Vagina (tissue), 2 donors: ENCODE data around the gene IMPG2. TPM values are rescaled to one million over a fixed set of nuclear protein-coding genes. Genes with fewer than 3 reads are reported as not detected.
A peak's percentile ranks its signal among the peaks of the same experiment; 100 is the strongest.

Source experiments
- DNase-seq, 2 donors: peaks; one replicate each; pipeline ENCODE4 v3.0.0-alpha.2; 2017; ENCODE audit errors: extremely low spot score in 2 of 2
- H3K27ac ChIP-seq: fragments of 200-600 bp; sonication (generic); one replicate; pipeline ENCODE4 v1.5.1; 2019
- H3K27me3 ChIP-seq: fragments of 200-600 bp; sonication (generic); one replicate; pipeline ENCODE4 v1.5.1; 2019
- H3K36me3 ChIP-seq, 2 donors: fragments of 200-600 bp; sonication (generic); one replicate each; pipeline ENCODE4 v1.5.1; 2017 to 2019
- H3K4me1 ChIP-seq: fragments of 200-600 bp; sonication (generic); one replicate; pipeline ENCODE4 v1.5.1; 2019
- H3K4me3 ChIP-seq, 2 donors: fragments of 200-600 bp; sonication (generic); 1 replicate in 1 of 2; 2 replicates in 1 of 2; pipeline ENCODE4 v1.5.1; 2016 to 2019
- H3K9me3 ChIP-seq: fragments of 200-600 bp; sonication (generic); one replicate; pipeline ENCODE4 v1.5.1; 2019
- POLR2A ChIP-seq, 2 donors: fragments of 450-650 bp; IDR thresholded peaks; one replicate each; pipeline ENCODE4 v1.6.1; 2017; ENCODE audit warnings: antibody characterized with exemption in 2 of 2, mild to moderate bottlenecking in 2 of 2, moderate library complexity in 2 of 2
- POLR2AphosphoS5 ChIP-seq, 2 donors: sonication (generic); formaldehyde crosslinking; IDR thresholded peaks; one replicate each; pipeline ENCODE4 v1.9.0; 2017; ENCODE audit warnings: antibody characterized with exemption in 2 of 2, mild to moderate bottlenecking in 2 of 2, low read depth in 1 of 2; ENCODE audit not compliant: insufficient read depth in 1 of 2
- intact Hi-C: fragments of 100-400 bp; cut with DNase I; formaldehyde crosslinking; loops from one replicate; pipeline ENCODE4 v1.15.1; 2023
- total RNA-seq: library from RNA; depleted of rRNA; stranded (reverse); fragments of >200 nt; gene quantifications from one replicate; pipeline ENCODE4 v1.2.3, GENCODE V29; 2016
- TF ChIP-seq, protein P1 (sequence below), 3 experiments: fragments of 450-650 bp in 2 of 3; fragments of 200-600 bp in 1 of 3; sonication (generic) in 1 of 3; IDR thresholded peaks; one replicate each; pipeline ENCODE4 v1.5.1; 2017 to 2019; ENCODE audit warnings: antibody characterized with exemption in 3 of 3, mild to moderate bottlenecking in 2 of 3, moderate library complexity in 2 of 3

Gene IMPG2
- total RNA-seq, 1 donor from 2014 or later = 0.25 TPM

DNA sequence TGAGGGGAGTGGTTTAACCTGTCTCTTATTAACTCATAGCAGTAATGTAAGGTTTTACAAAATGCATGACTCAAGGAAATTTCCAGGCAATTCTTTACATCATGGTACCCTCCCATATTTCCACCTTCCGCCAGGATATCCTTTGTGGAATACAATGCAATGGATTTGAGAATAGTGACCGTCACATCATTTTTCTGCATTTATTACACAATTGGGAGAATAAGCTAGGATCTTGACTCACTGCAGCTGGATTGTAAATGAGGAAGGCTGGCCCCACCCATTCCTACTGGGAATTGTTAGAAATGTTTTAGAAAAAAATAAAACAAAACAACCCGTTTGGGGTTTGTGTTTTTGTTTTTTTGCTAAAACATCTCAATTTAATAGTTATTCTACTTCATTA lies 97.4 kb downstream of the IMPG2 start:
- H3K4me1 ChIP-seq = no peaks in the 10 kb centered on the region

DNA sequence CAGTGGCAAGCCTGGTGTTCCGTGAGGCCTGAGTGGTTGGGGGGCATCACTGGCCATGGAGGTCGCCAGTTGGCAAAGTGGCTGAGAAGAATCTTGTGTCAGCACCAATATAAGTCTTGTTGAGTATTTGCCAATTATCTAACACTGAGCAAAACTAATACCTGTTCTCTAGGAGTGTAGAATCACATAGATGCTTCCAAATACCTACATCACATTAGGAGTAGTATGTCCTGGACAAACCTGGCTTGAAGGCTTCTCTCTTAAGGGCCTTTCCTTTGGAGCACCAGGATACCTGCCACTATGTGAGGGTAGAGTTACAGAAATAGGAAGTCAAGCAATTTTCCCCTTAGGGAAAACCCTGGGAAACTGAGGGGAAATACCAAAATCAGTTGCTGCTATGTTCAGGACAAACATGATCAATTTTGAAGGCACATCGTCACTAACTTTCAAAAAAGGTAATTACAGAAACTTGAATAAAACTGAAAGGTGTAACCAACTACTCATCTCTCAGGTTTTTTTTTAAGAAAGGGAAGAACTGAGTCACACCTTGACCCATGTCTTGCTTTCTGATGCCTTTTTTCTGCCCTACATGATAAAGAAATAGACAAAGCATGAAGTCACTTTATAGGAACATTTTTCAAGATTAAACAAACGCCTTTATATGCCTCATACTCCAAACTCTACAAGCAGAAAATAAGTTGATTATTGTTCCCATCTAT lies 100.4 kb downstream of the IMPG2 start:
- TF ChIP-seq POLR2AphosphoS5 (IDR thresholded peaks at IDR 0.05; ENCODE audit: insufficient read depth in 1 of 2, low read depth in 1 of 2) (no peak), POLR2A (IDR thresholded peaks at IDR 0.05) (no peak)
- TF ChIP-seq, protein P1, sequence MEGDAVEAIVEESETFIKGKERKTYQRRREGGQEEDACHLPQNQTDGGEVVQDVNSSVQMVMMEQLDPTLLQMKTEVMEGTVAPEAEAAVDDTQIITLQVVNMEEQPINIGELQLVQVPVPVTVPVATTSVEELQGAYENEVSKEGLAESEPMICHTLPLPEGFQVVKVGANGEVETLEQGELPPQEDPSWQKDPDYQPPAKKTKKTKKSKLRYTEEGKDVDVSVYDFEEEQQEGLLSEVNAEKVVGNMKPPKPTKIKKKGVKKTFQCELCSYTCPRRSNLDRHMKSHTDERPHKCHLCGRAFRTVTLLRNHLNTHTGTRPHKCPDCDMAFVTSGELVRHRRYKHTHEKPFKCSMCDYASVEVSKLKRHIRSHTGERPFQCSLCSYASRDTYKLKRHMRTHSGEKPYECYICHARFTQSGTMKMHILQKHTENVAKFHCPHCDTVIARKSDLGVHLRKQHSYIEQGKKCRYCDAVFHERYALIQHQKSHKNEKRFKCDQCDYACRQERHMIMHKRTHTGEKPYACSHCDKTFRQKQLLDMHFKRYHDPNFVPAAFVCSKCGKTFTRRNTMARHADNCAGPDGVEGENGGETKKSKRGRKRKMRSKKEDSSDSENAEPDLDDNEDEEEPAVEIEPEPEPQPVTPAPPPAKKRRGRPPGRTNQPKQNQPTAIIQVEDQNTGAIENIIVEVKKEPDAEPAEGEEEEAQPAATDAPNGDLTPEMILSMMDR (IDR thresholded peaks at IDR 0.05) = no peak
- Histone ChIP-seq H3K9me3 (no peaks in the 10 kb centered on the region), H3K27me3 (no peaks in the 10 kb centered on the region), H3K4me1 (no peaks in the 10 kb centered on the region), H3K27ac (no peak overlapping the region), H3K4me3 (no peak overlapping the region), H3K36me3 (no peaks in the 10 kb centered on the region)
- intact Hi-C loops = no loop called here
- no peak for DNase-seq

More for the DNA sequence above, 97.4 kb downstream of the IMPG2 start:
- TF ChIP-seq POLR2A (IDR thresholded peaks at IDR 0.05) (no peak), POLR2AphosphoS5 (IDR thresholded peaks at IDR 0.05; ENCODE audit: insufficient read depth in 1 of 2, low read depth in 1 of 2) (no peak)
- TF ChIP-seq, protein P1 (IDR thresholded peaks at IDR 0.05) = no peak
- Histone ChIP-seq H3K9me3 (no peaks in the 10 kb centered on the region), H3K27me3 (no peaks in the 10 kb centered on the region), H3K4me3 (no peak overlapping the region), H3K36me3 (no peaks in the 10 kb centered on the region), H3K27ac (no peak overlapping the region)
- intact Hi-C loops = no loop called here
- DNase-seq = no peak

DNA sequence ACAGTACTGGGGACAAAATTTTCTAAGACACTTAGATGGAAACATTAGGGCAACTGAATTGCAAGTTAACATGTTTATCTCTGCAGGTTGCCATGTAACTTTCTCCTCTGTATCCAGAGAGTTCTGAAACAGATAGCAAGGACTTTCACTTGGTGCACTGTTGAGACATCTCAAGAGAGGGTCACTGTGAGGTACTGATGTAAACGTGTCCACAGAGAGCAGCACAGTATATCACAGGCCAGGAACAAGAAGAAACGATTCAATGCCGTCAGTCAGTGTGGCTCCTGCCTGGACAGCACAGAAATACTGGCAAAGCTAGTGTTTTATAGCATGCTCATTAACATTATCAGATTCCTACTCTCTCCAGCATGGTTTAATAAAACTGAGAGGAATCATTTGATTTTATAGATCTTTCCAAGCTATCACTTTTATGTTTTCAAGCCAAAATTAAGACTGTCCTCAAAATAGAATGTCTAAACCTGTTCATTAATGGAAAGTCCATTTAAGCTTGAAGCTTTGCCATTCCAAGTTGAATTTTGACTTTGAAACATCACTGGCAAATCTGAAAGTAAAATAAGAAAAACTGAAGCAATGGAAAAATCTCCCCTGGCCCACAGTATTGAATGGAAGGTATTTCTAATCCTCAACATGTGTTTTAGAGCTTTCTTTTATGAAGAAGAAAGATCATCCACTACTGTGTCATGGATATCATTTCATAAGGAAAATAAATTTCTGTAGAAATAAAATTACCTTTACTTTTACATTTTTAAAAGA lies 102.7 kb downstream of the IMPG2 start:
- Histone ChIP-seq H3K27me3 (no peaks in the 10 kb centered on the region), H3K27ac (peak overlapping the region; percentile 0), H3K4me1 (no peaks in the 10 kb centered on the region), H3K36me3 (no peaks in the 10 kb centered on the region), H3K4me3 (no peak overlapping the region), H3K9me3 (no peaks in the 10 kb centered on the region)
- DNase-seq = no peak
- TF ChIP-seq POLR2A (IDR thresholded peaks at IDR 0.05) (no peak), POLR2AphosphoS5 (IDR thresholded peaks at IDR 0.05; ENCODE audit: insufficient read depth in 1 of 2, low read depth in 1 of 2) (no peak)
- TF ChIP-seq, protein P1 (IDR thresholded peaks at IDR 0.05) = no peak
- intact Hi-C loops = no loop called here

DNA sequence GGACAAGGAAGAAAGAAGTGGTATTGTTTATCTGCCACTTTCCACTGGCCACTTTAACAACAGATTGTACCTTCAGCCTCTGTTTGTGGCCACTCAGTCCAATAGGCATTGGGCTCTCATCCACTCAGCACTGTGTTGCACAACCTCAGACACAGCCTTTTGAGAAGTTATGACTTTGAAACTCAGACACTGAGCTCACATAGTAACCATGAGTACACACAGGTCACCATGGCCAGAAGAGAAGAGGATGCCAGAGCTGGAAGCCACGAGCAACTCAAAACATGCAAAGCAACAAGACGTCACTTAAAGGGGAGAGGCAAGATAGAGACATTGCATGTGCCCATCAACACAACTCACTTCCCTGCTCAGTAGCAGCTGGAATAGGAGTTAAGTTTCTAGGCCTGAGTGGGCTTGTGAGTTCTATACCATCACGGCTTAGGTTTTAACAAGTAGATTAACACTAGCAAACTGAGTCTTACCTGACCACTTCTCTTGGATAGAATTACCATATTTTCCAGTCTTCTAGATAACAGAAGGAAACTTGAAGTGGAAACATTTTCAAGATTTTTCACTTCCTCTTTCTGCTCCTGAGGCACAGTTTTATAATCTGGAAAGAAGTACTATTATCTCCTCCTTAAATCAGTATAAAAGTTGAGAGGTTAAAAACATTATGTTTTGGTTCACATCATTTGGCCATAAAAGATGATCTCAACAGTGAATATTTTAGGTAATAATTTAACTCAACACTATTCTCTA lies 103.5 kb downstream of the IMPG2 start:
- Histone ChIP-seq H3K27ac (peak overlapping the region; percentile 56), H3K4me3 (no peak overlapping the region), H3K36me3 (no peaks in the 10 kb centered on the region), H3K4me1 (no peaks in the 10 kb centered on the region), H3K9me3 (no peaks in the 10 kb centered on the region), H3K27me3 (no peaks in the 10 kb centered on the region)
- peak in 1 of 2 donors; percentile 92 for DNase-seq
- intact Hi-C loops = no loop called here
- TF ChIP-seq POLR2AphosphoS5 (IDR thresholded peaks at IDR 0.05; ENCODE audit: insufficient read depth in 1 of 2, low read depth in 1 of 2) (peak in 1 of 2 donors; percentile 39), POLR2A (IDR thresholded peaks at IDR 0.05) (no peak)
- TF ChIP-seq, protein P1 (IDR thresholded peaks at IDR 0.05) = no peak
